ENCODE data around the gene USH2A. TPM values are rescaled to one million over a fixed set of nuclear protein-coding genes. Genes with fewer than 3 reads are reported as not detected.

Gene USH2A
- polyA plus RNA-seq, 1 donor from 2014 or later: not detected

GRCh38 chr1:215878128-215878527 is 545.1 kb downstream of the USH2A start:
- H3K4me3 Mint-ChIP-seq: no peak overlapping the region
- peaks cover 0 to 2% (median 0%) of the 10 kb centered on the region in 3 donors for H3K9me3 Mint-ChIP-seq
- no peaks in the 10 kb centered on the region for H3K4me1 Mint-ChIP-seq
- no peaks in the 10 kb centered on the region for H3K36me3 Mint-ChIP-seq
- no peaks in the 10 kb centered on the region for H3K27me3 Mint-ChIP-seq
- no peak overlapping the region for H3K27ac Mint-ChIP-seq

GRCh38 chr1:215877452-215877951 is 545.7 kb downstream of the USH2A start:
- no peak overlapping the region for H3K4me3 Mint-ChIP-seq
- no peaks in the 10 kb centered on the region for H3K27me3 Mint-ChIP-seq
- H3K36me3 Mint-ChIP-seq: no peaks in the 10 kb centered on the region
- no peaks in the 10 kb centered on the region for H3K4me1 Mint-ChIP-seq
- H3K9me3 Mint-ChIP-seq: peaks cover 0 to 2% (median 0%) of the 10 kb centered on the region in 3 donors
- H3K27ac Mint-ChIP-seq: no peak overlapping the region

GRCh38 chr1:215875712-215876111 is 547.5 kb downstream of the USH2A start:
- Mint-ChIP-seq H3K4me1 (no peaks in the 10 kb centered on the region), H3K9me3 (peaks cover 0 to 2% (median 0%) of the 10 kb centered on the region in 3 donors), H3K27me3 (peaks cover 1% of the 10 kb centered on the region), H3K27ac (no peak overlapping the region), H3K36me3 (no peaks in the 10 kb centered on the region), H3K4me3 (no peak overlapping the region)

GRCh38 chr1:215875236-215875635 is 548.0 kb downstream of the USH2A start:
- H3K9me3 Mint-ChIP-seq: peaks cover 0 to 2% (median 0%) of the 10 kb centered on the region in 3 donors
- peaks cover 1% of the 10 kb centered on the region for H3K27me3 Mint-ChIP-seq
- H3K4me3 Mint-ChIP-seq: no peak overlapping the region
- no peaks in the 10 kb centered on the region for H3K4me1 Mint-ChIP-seq
- H3K36me3 Mint-ChIP-seq: no peaks in the 10 kb centered on the region
- no peak overlapping the region for H3K27ac Mint-ChIP-seq

GRCh38 chr1:215872658-215873057 is 550.6 kb downstream of the USH2A start:
- Mint-ChIP-seq H3K36me3 (no peaks in the 10 kb centered on the region), H3K27ac (no peak overlapping the region), H3K27me3 (peaks cover 1% of the 10 kb centered on the region), H3K9me3 (no peaks in the 10 kb centered on the region), H3K4me3 (no peak overlapping the region), H3K4me1 (no peaks in the 10 kb centered on the region)

GRCh38 chr1:215868500-215868899 is 554.7 kb downstream of the USH2A start:
- H3K4me3 Mint-ChIP-seq: no peak overlapping the region
- no peaks in the 10 kb centered on the region for H3K4me1 Mint-ChIP-seq
- H3K36me3 Mint-ChIP-seq: no peaks in the 10 kb centered on the region
- H3K27ac Mint-ChIP-seq: no peak overlapping the region
- peaks cover 1% of the 10 kb centered on the region for H3K27me3 Mint-ChIP-seq
- H3K9me3 Mint-ChIP-seq: no peaks in the 10 kb centered on the region

- Mint-ChIP-seq H3K9me3 (peaks cover 0 to 3% (median 2%) of the 10 kb centered on the region in 3 donors), H3K27me3 (no peaks in the 10 kb centered on the region), H3K4me1 (no peaks in the 10 kb centered on the region), H3K4me3 (no peak overlapping the region), H3K36me3 (no peaks in the 10 kb centered on the region), H3K27ac (no peak overlapping the region)
Observed at GRCh38 chr1:215865060-215865459, 558.2 kb downstream of the USH2A start.

GRCh38 chr1:215863796-215864195 is 559.5 kb downstream of the USH2A start:
- H3K36me3 Mint-ChIP-seq: no peaks in the 10 kb centered on the region
- no peaks in the 10 kb centered on the region for H3K27me3 Mint-ChIP-seq
- H3K4me3 Mint-ChIP-seq: no peak overlapping the region
- no peaks in the 10 kb centered on the region for H3K4me1 Mint-ChIP-seq
- H3K9me3 Mint-ChIP-seq: peaks cover 0 to 4% (median 2%) of the 10 kb centered on the region in 3 donors
- H3K27ac Mint-ChIP-seq: no peak overlapping the region

GRCh38 chr1:215860833-215861232 is 562.4 kb downstream of the USH2A start:
- Mint-ChIP-seq H3K4me3 (no peak overlapping the region), H3K4me1 (no peaks in the 10 kb centered on the region), H3K36me3 (no peaks in the 10 kb centered on the region), H3K9me3 (peaks cover 0 to 9% (median 6%) of the 10 kb centered on the region in 3 donors), H3K27ac (no peak overlapping the region), H3K27me3 (no peaks in the 10 kb centered on the region)

- H3K36me3 Mint-ChIP-seq: peaks cover 2% of the 10 kb centered on the region
- no peaks in the 10 kb centered on the region for H3K27me3 Mint-ChIP-seq
- H3K4me1 Mint-ChIP-seq: no peaks in the 10 kb centered on the region
- H3K27ac Mint-ChIP-seq: no peak overlapping the region
- peaks cover 12 to 21% (median 15%) of the 10 kb centered on the region in 3 donors for H3K9me3 Mint-ChIP-seq
- H3K4me3 Mint-ChIP-seq: no peak overlapping the region
Observed at GRCh38 chr1:215857317-215857716, 565.9 kb downstream of the USH2A start.

- H3K36me3 Mint-ChIP-seq: no peaks in the 10 kb centered on the region
- H3K4me1 Mint-ChIP-seq: no peaks in the 10 kb centered on the region
Observed at GRCh38 chr1:215845234-215845891, 577.9 kb downstream of the USH2A start.

GRCh38 chr1:215844777-215845176 is 578.5 kb downstream of the USH2A start:
- Mint-ChIP-seq H3K4me3 (no peak overlapping the region), H3K9me3 (peaks cover 4 to 6% (median 4%) of the 10 kb centered on the region in 3 donors), H3K27me3 (no peaks in the 10 kb centered on the region), H3K27ac (no peak overlapping the region), H3K36me3 (no peaks in the 10 kb centered on the region), H3K4me1 (no peaks in the 10 kb centered on the region)

More at GRCh38 chr1:215845234-215845891, 577.9 kb downstream of the USH2A start:
- no peaks in the 10 kb centered on the region for H3K27me3 Mint-ChIP-seq
- no peak overlapping the region for H3K4me3 Mint-ChIP-seq
- H3K9me3 Mint-ChIP-seq: peaks cover 4 to 6% (median 4%) of the 10 kb centered on the region in 3 donors
- no peak overlapping the region for H3K27ac Mint-ChIP-seq

- Mint-ChIP-seq H3K27me3 (no peaks in the 10 kb centered on the region), H3K4me3 (no peak overlapping the region), H3K27ac (no peak overlapping the region), H3K9me3 (peaks cover 4 to 6% (median 4%) of the 10 kb centered on the region in 3 donors), H3K4me1 (no peaks in the 10 kb centered on the region), H3K36me3 (no peaks in the 10 kb centered on the region)
Observed at GRCh38 chr1:215844266-215844665, 579.0 kb downstream of the USH2A start.

- H3K27ac Mint-ChIP-seq: no peak overlapping the region
- no peak overlapping the region for H3K4me3 Mint-ChIP-seq
- no peaks in the 10 kb centered on the region for H3K4me1 Mint-ChIP-seq
- H3K27me3 Mint-ChIP-seq: no peaks in the 10 kb centered on the region
- H3K36me3 Mint-ChIP-seq: no peaks in the 10 kb centered on the region
- peaks cover 4 to 6% (median 4%) of the 10 kb centered on the region in 3 donors for H3K9me3 Mint-ChIP-seq
Observed at GRCh38 chr1:215842905-215843304, 580.3 kb downstream of the USH2A start.

GRCh38 chr1:215835951-215836350 is 587.3 kb downstream of the USH2A start:
- peaks cover 0 to 8% (median 8%) of the 10 kb centered on the region in 3 donors for H3K9me3 Mint-ChIP-seq
- no peak overlapping the region for H3K4me3 Mint-ChIP-seq
- H3K4me1 Mint-ChIP-seq: no peaks in the 10 kb centered on the region
- H3K27ac Mint-ChIP-seq: peak overlapping the region in 1 of 3 donors; percentile 47
- H3K36me3 Mint-ChIP-seq: no peaks in the 10 kb centered on the region
- H3K27me3 Mint-ChIP-seq: no peaks in the 10 kb centered on the region
